ENCODE measurements around the gene NOTCH4.

DNA sequence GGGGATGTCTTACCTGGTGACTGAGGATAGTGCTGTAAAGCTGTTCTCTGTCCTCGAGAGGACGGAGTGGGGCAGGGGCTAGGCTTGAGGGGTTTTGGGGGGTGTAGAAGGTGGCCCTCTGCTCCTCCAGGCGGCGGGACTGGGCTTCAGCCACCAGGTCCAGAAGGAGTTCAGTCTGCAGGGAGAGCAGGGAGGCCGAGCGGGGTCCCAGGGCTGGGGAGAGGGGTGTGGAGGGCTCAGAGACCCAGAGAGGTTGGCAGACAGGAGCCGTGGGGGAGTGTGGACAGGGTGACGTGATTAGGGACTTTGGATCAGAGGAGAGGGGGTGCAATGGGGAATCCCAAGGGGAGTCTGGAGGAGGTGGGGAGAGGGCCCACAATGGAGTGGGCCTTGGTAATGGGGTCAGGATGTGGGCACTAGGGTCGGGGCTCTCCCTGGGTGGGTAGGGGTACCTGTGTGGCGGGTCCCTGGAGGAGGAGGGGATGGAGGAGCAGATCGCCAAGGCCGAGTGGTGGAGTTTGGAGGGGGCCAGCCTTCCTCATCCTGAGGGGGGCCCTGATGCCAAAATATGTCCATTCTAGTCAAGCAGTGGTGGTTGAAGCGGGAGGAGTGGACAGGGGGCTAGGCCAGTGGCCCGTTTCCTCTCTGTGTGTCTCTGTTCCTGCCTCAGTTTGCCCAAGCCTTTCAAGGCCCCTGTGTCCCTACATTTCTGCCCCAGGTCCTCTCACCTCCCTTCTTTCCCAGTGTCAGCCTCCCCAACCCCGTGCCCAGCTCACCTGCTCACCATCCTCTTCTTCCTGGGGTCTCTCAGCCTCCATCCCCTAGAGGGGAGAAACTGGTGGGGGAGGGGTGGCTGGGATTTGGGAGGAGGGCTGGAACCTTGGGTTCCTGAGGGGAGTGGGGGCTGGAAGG lies 31.9 kb downstream of the NOTCH4 start:
- TF ChIP-seq EZH2 (IDR thresholded peaks at IDR 0.05; ENCODE audit: insufficient read depth, poor library complexity, severe bottlenecking) (no peak), EZH2phosphoT487 (IDR thresholded peaks at IDR 0.05; ENCODE audit: insufficient read depth, low read depth) (no peak)
